Measurements from ENCODE around the gene ADGRF4. TPM values are rescaled to one million over a fixed set of nuclear protein-coding genes. Genes with fewer than 3 reads are reported as not detected.

The ADGRF4 gene
- not detected for total RNA-seq

GRCh38 chr6:47698342-47698787 lies at the start of gene ADGRF4:
ADGRF4 (plus strand) TSS chr6:47698580; CDS start chr6:47707246, 8,666 bp downstream.
- DNase-seq, result no peak

- no peak for DNase-seq
Observed at GRCh38 chr6:47650553-47651432, 47.6 kb upstream of the ADGRF4 start.

GRCh38 chr6:47651505-47651944 lies 46.9 kb upstream of the ADGRF4 start:
- DNase-seq, result no peak

GRCh38 chr6:47653706-47654105 lies 44.7 kb upstream of the ADGRF4 start:
- DNase-seq, result no peak

- DNase-seq, result no peak
Observed at GRCh38 chr6:47654255-47654654, 44.1 kb upstream of the ADGRF4 start.

- no peak for DNase-seq
Observed at GRCh38 chr6:47655719-47656595, 42.4 kb upstream of the ADGRF4 start.

GRCh38 chr6:47661960-47662359 lies 36.4 kb upstream of the ADGRF4 start:
- no peak for DNase-seq

- no peak for DNase-seq
Observed at GRCh38 chr6:47663462-47664216, 34.7 kb upstream of the ADGRF4 start.

GRCh38 chr6:47665112-47665511 lies 33.3 kb upstream of the ADGRF4 start:
- DNase-seq, result no peak

GRCh38 chr6:47669684-47670513 lies 28.5 kb upstream of the ADGRF4 start:
- no peak for DNase-seq

- no peak for DNase-seq
Observed at GRCh38 chr6:47670851-47671250, 27.5 kb upstream of the ADGRF4 start.

- no peak for DNase-seq
Observed at GRCh38 chr6:47671777-47672176, 26.6 kb upstream of the ADGRF4 start.

GRCh38 chr6:47672816-47673215 lies 25.6 kb upstream of the ADGRF4 start:
- DNase-seq, result no peak

GRCh38 chr6:47674673-47675072 lies 23.7 kb upstream of the ADGRF4 start:
- no peak for DNase-seq

- no peak for DNase-seq
Observed at GRCh38 chr6:47677381-47678100, 20.8 kb upstream of the ADGRF4 start.

- DNase-seq, result no peak
Observed at GRCh38 chr6:47678739-47679138, 19.6 kb upstream of the ADGRF4 start.

GRCh38 chr6:47679322-47679906 lies 19.0 kb upstream of the ADGRF4 start:
- DNase-seq, result no peak

GRCh38 chr6:47680051-47680450 lies 18.3 kb upstream of the ADGRF4 start:
- no peak for DNase-seq

- DNase-seq, result no peak
Observed at GRCh38 chr6:47680724-47681123, 17.7 kb upstream of the ADGRF4 start.

- no peak for DNase-seq
Observed at GRCh38 chr6:47681201-47681990, 17.0 kb upstream of the ADGRF4 start.

All from effector CD4-positive, alpha-beta T cell (primary cell).